HG02938 (cell line): ENCODE data around the gene SUSD1.
"Not testable (repeated sequence)": the region's sequence is repeated elsewhere in the genome, so short reads cannot be mapped to it uniquely, and the experiment has no call there.

Source experiments
- ATAC-seq: cut with Tn5 transposase; IDR thresholded peaks from one replicate; pipeline ENCODE4 v1.9.1; 2021; ENCODE audit warnings: mild to moderate bottlenecking, moderate library complexity; ENCODE audit not compliant: unreplicated experiment

Gene SUSD1

DNA sequence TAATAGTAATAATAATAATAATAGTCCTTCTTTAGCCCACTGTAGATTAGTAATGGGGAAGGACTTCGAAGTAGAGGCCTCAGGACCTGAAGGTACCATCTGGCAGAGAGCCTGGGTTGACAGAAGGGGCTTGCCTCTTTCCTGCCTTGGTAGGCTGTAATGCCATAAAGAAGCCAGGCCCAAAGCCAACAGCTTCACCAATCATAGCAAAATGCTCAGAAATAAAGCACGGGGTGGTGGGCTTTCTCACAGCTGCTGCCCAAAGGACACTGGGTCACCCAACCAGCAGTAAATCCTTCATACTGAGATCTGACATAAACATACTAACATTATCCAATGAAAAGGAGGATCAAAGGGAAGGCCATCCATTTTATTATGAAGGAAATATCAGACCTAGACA lies 70.7 kb downstream of the SUSD1 start:
- ATAC-seq, result no peak

DNA sequence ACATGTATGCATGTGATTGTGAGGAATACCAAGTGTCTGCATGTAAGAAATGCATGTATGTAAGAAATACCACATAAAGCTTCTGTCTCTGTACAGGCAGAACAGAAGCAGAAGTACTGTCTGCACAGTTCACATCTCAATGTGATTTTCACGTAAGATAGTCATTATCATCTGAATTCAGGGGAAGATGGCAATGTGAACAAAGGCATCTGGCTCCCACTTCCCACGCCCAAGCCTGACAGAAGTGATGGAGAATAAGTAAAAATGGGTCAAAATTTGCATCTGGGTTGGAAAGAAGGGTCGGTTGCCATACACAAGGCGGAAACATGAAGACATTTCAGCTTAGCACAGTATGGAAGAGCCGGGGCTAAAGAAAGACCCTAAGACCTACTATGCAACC lies 71.7 kb downstream of the SUSD1 start:
- no peak for ATAC-seq

DNA sequence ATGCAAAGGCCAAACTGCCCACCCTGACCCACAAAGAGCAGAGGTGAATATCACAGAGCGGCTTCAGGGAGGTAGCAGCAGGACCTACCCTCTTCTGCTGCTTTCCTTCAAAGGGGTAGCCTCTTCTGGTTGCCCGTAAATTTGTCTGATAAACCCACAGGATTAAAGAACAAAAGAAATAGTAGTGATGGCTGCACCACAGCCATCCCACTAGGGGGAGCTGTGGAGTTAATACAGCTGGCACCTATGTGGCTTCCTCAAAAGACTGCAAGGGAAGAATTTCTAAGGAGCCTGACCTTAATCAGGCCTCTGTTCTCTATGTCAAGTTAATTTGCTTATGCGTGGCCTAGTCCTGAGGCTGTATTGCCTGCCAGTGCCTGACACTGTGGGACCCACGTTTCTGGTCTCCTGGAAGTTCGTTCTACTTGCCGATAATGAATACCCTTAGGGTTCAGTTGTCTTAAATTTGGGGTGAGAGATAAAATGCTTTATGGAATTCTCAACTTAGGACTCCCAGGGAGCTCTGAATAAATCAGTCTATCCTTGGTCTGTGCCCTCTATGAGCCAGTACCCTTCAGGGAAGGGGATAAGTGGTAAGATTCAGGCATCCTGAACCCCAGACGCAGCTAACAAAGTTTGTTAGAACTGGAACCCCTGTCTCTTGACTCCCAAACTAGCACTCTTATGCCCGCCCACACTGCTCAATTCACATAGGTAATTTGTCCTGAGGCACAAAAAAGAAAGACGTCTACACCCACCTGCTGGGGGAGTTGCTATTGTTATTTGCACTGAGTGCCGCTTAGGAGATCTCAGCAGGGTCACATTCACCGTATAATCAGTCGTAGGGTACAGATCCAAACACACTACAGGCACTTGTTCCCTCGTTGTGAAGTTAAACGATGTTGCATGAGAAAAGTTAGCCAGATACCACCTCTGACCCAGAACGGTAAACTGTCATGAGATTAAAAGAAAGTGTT lies 77.1 kb downstream of the SUSD1 start:
- ATAC-seq, result no peak

DNA sequence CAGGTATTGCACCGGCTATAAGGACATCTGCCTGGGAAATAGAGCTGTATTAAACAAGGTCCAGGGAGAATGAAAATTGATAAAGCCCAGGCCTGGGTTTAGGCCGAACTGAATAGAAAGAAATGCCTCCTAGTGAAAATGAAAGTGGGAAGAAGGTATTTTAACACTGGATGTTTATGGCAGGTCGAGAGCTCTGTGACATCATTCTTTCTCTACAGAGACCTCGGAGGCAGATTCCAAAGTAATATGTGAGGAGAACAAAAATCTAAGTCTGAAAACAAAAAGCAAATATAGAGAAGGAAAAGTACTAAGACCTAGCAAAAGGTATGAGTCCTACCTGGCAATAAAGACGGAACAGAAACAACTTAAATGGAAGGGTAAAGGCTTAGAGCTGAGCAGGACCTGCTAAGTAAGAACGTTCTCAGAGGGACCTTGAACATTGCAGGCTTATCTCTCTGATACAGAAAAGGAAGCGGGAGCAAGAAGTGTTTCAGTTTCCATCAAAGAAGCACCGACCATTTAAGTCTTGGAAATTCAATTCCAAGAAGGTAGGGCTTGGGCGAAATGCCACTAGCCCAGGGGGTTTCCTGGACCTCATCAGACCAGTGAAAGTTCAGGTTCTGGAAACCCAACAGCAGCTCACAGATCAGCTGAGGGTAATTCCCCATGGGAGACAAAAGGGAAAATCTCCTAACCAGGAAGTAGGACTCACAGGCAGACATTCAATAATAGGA lies 80.0 kb downstream of the SUSD1 start:
- ATAC-seq, result no peak

DNA sequence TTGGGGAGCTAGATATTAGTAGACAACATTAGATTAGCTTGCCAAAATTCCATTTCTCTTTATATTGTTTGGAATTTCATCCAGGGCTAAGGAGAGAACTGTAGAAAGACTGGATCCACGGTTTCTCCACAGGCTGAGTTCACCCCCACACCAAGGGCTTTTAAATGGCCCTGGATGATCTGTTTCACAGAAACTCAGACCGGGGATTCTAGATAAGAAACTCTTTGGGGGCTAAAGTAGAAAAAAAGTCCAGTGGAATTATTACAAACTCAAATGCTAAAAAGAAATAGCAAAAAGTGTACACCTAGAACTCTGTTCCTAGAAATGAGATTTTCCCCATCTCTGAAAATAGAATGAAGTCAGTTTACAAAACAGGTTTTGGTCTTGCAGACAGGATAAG lies 80.9 kb downstream of the SUSD1 start:
- ATAC-seq, result no peak

DNA sequence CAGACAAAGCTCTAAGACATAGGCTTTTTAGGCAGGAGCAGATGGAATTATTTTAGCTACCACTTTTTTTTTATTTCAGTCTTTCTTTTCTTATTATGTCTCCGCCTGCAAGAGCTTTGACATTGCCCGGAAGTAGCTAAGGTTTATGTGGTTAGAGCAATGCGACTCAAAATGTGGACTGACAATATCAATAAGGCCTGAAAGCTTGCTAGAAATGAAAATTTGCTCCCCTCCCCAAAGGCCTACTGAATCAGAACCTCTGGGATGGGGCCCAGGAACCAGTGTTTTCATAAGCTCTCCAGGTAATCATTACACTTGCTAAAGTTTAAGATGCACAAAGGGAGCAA lies 81.3 kb downstream of the SUSD1 start:
- no peak for ATAC-seq

DNA sequence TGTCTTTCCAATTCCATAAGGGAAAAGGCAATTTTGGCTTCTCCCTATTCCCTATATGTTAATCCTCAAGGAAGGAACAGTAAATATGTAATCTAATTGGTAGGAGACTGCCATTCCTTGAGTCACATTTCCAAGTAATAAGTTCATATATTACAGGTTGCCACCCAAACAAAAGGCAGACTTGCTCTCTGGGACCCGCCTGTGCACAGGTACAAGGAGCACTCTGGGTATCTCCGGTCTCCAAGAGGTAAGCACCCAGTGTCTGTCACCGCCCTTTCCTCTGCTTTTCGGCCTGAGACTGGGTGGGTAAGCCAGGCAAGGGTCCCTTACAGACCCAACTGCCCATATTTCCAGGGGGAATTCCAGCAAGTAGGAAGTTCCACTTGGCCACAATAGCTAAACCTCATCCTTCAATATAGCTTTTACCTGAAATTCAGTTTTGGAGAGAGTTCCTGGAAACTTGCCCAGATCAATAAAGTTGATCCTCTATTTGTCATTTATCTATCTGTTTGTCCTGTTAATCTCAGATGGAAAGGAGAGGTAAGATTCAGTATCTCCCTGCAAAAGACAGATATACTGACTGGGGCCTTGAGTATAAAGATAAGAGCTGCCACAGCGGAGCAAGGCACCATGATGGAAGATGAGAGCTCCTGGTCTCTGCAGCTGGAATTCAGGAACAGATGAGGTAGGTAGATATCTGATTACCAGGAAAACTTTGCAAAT lies 81.8 kb downstream of the SUSD1 start:
- no peak for ATAC-seq

DNA sequence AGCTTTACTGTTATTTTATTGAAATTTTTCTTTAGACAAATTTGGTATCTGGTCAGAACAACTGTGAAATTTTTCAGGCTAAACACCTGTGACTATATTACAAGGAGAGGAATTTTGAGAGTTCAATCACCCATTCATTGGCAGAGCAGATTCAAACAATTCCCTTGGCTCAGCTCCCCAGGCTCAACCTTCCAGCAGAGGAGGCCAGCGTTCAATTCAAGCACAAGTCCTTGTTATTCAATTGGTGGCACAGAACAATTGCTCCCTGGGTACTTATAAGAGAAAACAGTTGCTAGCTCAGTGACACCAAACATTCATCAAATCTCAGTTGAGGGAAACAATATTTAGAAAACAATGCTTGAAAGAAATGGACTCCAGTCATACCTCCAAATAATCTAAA lies 83.3 kb downstream of the SUSD1 start:
- no peak for ATAC-seq

DNA sequence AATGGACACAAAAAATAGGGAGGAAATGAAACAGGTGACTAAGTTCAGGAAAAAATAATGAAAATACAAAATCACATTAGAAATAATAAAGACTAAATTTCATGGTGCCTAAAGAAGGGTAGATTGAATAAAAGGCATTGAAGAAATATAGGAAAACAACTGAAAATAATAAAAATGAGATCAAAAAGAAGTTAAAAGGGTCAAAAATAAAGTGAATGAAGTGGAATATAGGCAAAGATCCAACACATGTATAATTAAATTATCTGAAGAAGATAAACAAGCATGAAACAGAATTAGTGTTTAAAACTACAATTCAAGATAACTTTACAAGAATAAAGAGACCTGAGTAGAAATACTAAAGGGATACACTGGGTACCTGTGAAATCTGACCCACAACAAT lies 87.6 kb downstream of the SUSD1 start:
- no peak for ATAC-seq

DNA sequence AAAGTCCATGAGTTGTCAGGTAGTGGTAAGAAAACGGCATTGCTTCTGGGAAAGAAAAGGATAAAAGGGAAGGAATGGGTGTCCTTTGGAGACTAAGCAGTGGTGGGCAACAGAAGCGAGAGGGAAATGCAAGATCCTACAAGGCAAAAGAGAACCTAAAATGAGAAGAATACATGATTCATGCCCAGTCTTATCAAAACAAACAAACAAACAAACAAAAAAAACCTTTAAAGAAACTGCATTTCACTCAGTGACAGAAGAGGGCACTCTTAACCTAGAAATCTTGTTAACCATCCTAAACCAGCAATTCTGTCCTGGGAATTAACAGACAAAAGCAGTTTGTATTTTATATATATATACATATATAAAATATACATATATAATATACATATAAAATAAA lies 88.5 kb downstream of the SUSD1 start:
- ATAC-seq, result no peak

DNA sequence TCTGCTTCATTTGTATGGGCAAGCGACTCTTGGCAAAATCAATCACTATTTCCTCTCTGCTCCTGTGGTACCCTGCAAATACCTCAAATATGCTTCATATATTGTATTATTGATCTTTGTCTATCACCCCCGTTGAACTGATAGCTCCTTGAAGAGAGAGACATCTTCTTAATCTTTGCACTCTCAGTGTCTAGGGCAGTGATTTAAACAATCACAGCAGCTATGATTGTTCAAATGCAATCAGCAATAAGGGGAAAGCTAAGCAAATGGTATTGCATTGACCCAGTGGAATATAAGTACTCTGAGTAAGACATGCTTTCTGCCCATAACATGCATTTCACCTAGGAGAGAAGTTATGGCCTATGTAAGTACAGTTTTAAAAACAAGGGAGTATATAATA lies 90.2 kb downstream of the SUSD1 start:
- no peak for ATAC-seq

DNA sequence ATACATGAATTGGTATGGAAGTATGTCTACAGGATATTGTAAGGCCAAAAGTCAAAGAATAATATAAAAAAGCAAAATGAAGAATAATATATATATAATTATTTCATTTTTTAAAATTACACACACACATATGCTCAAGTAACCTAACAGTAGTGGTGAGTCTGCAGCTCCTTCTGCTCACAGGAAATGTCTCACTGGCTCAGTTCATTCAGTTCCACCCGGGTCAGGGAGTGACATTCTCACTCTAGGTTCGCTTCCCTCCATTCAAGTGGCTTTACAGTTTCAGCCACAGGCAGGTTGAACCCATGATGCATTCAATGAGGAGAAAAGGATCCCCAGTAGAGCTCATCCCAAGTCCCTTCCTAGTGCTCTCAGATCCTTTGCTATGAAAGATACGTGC lies 90.8 kb downstream of the SUSD1 start:
- no peak for ATAC-seq

DNA sequence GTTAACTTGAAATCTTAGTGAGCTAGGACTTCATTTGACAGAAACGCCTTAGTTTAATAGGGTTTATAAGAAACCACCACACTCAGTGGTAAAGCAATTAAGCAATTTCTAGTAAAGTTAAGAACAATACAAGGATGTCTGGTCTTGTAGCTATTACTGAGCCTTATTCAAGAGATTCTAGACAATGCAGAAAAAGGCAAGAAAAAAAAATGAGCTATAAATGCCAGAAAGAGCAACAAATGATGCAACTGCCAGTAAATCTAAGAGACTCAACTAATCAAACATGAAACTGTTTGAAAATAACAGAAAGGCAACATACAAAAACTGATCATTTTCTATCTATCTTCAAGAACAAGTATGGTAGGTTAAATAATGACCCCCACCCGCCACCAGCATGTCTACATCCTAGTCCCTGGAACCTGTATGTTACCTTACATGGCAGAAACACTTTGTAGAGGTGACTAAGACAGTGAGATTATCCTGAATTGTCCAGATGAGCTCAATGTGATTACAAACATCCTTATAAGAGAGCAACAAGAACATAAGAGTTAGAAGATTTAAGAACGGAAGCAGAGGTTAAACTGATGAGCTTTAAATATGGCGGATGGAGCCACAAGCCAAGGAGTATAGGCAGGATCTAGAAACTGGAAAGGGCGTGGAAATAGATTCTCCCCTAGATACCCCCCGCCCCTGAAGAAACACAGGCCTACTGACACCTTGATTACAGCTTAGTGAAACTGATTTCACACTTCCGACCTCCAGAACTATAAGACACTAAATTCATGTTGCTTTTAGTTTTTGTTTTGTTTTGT lies 93.0 kb downstream of the SUSD1 start:
- no peak for ATAC-seq

DNA sequence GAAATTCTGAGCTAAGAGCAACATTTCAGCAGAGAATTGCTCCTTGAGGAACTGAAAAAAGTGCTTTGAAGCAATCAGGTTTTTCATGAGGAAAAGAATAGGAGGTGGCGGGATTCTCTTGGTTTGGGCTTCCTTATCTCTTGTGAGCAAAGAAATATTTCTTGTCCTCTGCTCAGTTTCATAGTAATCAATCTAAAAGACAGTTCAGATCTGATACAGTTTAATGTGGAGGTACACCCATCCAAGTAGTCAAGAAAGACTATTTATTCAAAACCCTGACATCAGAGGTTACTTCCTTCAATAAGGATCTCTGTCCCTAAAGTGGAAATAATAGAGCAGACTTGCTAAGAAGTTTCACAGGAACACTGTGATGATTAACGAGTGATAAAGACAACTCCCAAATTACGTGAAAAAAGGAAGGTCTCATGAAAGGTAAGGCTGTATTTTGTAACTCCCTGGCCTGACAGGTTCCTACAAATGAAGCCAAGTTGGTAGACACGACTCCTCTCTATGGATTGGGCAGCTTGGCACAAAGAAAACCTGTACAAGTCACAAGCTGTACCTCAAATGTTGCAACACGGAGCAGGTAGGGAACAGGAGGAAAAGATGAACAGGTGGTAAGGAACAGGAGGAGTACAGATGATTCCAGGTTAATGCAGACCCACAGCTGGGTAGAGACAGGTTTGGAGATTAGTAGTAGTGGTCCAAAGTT lies 94.1 kb downstream of the SUSD1 start:
- ATAC-seq, result no peak

DNA sequence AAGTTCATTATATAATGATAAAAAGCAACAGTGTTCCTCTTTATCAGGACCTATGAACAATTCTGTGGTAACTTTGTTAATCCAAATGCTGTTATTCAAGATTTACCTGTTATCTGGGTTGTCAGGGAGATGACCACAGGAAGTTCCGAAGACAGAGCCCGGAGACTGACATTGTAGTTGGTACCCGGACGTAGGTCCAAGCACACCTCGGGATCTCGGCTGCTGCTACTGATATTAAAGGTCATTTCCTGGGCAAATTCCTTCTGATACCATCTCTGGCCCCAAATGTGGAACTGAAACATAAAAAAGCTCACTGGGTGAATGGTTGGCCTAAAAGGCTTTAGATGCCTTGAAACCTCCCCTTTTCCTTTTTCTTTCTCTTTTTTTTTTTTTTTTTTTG lies 96.7 kb downstream of the SUSD1 start:
- ATAC-seq, result peak; percentile 78

DNA sequence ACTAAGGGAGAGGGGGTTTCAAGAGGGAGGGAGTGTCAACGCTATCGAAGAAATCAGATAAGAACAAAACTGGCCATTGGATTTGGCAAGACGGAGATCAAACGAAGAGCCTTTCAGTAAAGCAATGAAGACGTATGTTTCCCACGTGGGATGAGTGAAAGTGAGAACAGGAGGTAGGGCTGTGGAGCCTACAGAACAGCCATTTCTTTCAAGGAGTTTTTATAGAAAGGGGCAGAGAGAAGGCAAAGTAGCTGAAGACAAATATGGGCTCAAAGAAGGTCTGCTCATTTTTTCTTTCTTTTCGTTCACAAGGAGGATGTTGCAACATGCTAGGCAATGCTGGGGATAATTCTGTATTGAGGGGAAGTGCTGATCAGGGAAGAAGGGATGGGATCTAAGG lies 98.3 kb downstream of the SUSD1 start:
- ATAC-seq, result no peak

DNA sequence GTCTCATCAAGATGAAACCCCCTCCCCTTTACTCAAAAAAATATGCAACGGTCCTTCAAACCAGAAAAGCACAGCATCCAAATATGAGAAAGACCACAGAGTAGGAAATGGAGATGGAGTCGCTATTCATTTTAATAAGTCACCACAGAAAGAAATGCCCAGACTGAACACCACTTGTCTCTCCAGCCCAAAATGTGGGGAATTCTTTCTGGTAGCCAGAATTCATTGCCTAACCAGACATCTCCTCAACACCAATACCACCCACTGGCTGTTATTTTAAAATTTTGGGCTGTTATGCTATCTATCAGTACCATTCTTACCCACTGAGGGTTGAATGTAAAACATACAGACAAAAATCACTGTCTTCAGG lies 100.1 kb downstream of the SUSD1 start:
- no peak for ATAC-seq

DNA sequence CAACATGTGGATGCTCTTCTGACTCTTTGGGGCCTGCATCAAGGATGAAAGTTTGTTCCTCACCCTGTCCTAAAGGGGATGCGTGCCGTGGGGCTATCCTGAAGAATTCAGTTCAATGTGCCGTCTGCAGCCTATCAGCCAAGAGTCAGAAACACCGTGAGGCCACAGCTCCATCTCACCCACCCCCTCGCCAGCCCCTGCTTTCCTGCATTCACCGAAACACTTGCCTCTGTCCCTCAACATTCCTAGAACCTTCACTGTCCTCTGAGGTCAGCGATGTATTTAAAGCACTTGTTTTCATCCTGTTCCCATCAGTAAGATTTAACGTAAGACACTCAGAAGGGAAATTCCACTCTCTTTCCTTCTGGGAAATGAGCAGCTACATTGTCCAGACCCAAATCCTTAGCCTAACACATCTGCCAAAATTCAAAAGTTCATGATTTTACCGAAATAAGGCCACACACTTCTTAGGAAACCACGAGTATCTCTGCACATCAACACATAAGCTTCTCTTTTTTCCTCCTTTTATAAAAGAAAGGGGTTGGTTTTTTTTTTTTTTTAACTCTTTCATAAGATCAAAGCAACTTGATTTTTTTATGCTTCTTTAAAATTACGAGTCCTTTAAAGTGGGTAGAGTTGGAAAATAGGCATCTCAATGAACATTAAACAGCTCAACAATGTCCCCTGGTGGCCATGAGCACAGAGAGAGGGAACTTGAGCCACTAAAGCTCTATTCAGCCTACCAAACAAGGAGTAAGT lies 100.7 kb downstream of the SUSD1 start:
- no peak for ATAC-seq

DNA sequence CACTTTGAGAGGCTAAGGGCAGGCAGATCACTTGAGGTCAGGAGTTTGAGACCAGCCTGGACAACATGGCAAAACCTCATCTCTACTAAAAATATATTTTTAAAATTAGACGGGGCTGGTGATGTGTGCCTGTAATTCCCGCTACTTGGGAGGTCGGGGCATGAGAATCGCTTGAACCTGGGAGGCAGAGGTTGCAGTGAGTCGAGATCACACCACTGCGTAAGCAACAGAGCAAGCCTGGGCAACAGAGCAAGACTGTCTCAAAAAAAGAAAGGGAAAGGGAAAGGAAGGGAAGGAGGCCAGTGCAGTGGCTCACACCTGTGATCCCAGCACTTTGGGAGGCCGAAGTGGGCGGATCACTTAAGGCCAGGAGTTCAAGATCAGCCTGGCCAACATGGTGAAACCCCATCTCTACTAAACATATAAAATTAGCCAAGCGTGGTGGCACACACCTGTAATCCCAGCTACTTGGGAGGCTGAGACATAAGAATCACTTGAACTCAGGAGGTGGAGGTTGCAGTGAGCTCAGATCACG lies 101.4 kb downstream of the SUSD1 start:
- ATAC-seq, result not testable (repeated sequence)
